HCT116 (cell line): ENCODE measurements around the gene C5orf63. TPM values are rescaled to one million over a fixed set of nuclear protein-coding genes. Genes with fewer than 3 reads are reported as not detected.

Source experiments
- ATAC-seq: fragments of 200-7000 bp; cut with Tn5 transposase; 2 replicates; pipeline ENCODE4 v1.9.1; 2020; ENCODE audit warnings: mild to moderate bottlenecking, moderate library complexity
- BruUV-seq: library from RNA; stranded (reverse); fragments of 400-500 nt; replicated peaks from 2 replicates; lab custom pipeline; 2021; lab: Mats Ljungman, UMichigan
- CTCF ChIA-PET: fragments of 300-600 bp; sonication (Branson Sonifier 250); formaldehyde crosslinking; loops from one replicate; lab custom pipeline; 2021; ENCODE audit warnings: antibody characterized with exemption; lab: Charles Lee
- POLR2A ChIA-PET: fragments of 300-600, 350-600 bp; sonication (Branson Sonifier 250); formaldehyde crosslinking; loops from one replicate; lab custom pipeline; 2021; ENCODE audit warnings: antibody characterized with exemption; lab: Charles Lee
- RAD21 ChIA-PET, 2 experiments: fragments of 300-600 bp; sonication (Branson Sonifier 250); formaldehyde crosslinking; loops; one replicate each; lab custom pipeline; 2023; ENCODE audit warnings: low total read pairs in 2 of 2; ENCODE audit not compliant: uncharacterized antibody in 2 of 2, unreplicated experiment in 2 of 2, low non-redundant PET in 1 of 2; lab: Charles Lee
- DNase-seq: peaks from one replicate; pipeline ENCODE4 v3.0.0-alpha.2; 2010; ENCODE audit warnings: low read depth, low spot score
- H2AFZ ChIP-seq: fragments of 200-600 bp; shearing (Covaris generic), sonication (generic); 2 replicates; pipeline ENCODE4 v1.6.1; 2017; ENCODE audit warnings: low read depth, mixed run types, mixed read lengths, antibody characterized with exemption, low read length; ENCODE audit not compliant: poor library complexity, severe bottlenecking
- H3K27ac ChIP-seq: 2 replicates; pipeline ENCODE4 v1.5.1; 2012; ENCODE audit warnings: low read depth, low read length
- H3K27me3 ChIP-seq: fragments of 200-600 bp; sonication (generic); 2 replicates; pipeline ENCODE4 v1.6.1; 2016; ENCODE audit warnings: mixed run types, low read length, mixed read lengths; ENCODE audit not compliant: insufficient read depth
- H3K36me3 ChIP-seq, 2 experiments: fragments of 200-500 bp in 1 of 2; fragments of 200-600 bp in 1 of 2; sonication (Bioruptor generic) in 1 of 2; sonication (generic) in 1 of 2; 2 replicates each; pipeline versions ENCODE4 v1.5.1 to v1.6.1; 2014 to 2016; ENCODE audit warnings: low read length in 2 of 2, inconsistent platforms in 1 of 2, mixed read lengths in 1 of 2, mixed run types in 1 of 2; ENCODE audit not compliant: insufficient read depth in 2 of 2, control insufficient read depth in 1 of 2
- H3K4me1 ChIP-seq, 2 experiments: fragments of 200-600 bp in 1 of 2; sonication (generic) in 1 of 2; 2 replicates each; pipeline versions ENCODE4 v1.5.1 to v1.6.1; 2012 to 2017; ENCODE audit warnings: low read length in 2 of 2, inconsistent platforms in 1 of 2, mild to moderate bottlenecking in 1 of 2, mixed read lengths in 1 of 2, mixed run types in 1 of 2, moderate library complexity in 1 of 2; ENCODE audit not compliant: insufficient read depth in 2 of 2, control insufficient read depth in 1 of 2
- H3K4me2 ChIP-seq: fragments of 200-600 bp; sonication (generic); 2 replicates; pipeline ENCODE4 v1.6.1; 2017; ENCODE audit warnings: mixed run types, low read length, mixed read lengths
- H3K4me3 ChIP-seq, 2 experiments: fragments of 200-600 bp in 1 of 2; sonication (generic) in 1 of 2; replicated peaks in 1 of 2; 2 replicates each; pipeline ENCODE4 v1.5.1; 2011 to 2016; ENCODE audit warnings: low read length in 2 of 2, control low read depth in 1 of 2, low read depth in 1 of 2, mild to moderate bottlenecking in 1 of 2, mixed read lengths in 1 of 2, mixed run types in 1 of 2
- H3K79me2 ChIP-seq: fragments of 200-600 bp; sonication (generic); 2 replicates; pipeline ENCODE4 v1.6.1; 2017; ENCODE audit warnings: mild to moderate bottlenecking, mixed run types, low read length, moderate library complexity, mixed read lengths; ENCODE audit not compliant: insufficient read depth
- H3K9ac ChIP-seq: fragments of 200-600 bp; sonication (generic); 2 replicates; pipeline ENCODE4 v1.6.1; 2016; ENCODE audit warnings: low read length, mixed read lengths
- H3K9me2 ChIP-seq: fragments of 200-600 bp; sonication (generic), shearing (Covaris generic); 2 replicates; pipeline ENCODE4 v1.6.1; 2017; ENCODE audit warnings: mixed run types, mild to moderate bottlenecking, moderate library complexity; ENCODE audit not compliant: insufficient read depth
- H3K9me3 ChIP-seq, 2 experiments: fragments of 200-500 bp in 1 of 2; fragments of 200-600 bp in 1 of 2; sonication (Bioruptor generic) in 1 of 2; sonication (generic) in 1 of 2; 2 replicates each; pipeline ENCODE4 v1.6.1; 2014 to 2017; ENCODE audit warnings: low read length in 2 of 2, mixed read lengths in 2 of 2, inconsistent platforms in 1 of 2, low read depth in 1 of 2, mild to moderate bottlenecking in 1 of 2, mixed run types in 1 of 2, moderate library complexity in 1 of 2; ENCODE audit not compliant: control insufficient read depth in 1 of 2, insufficient read depth in 1 of 2
- H4K20me1 ChIP-seq: fragments of 200-600 bp; sonication (generic), shearing (Covaris generic); 2 replicates; pipeline ENCODE4 v1.6.1; 2017; ENCODE audit warnings: mixed run types, mild to moderate bottlenecking, moderate library complexity; ENCODE audit not compliant: insufficient read depth
- CEBPB ChIP-seq: IDR thresholded peaks from 2 replicates; pipeline ENCODE4 v1.6.1; 2012; ENCODE audit warnings: low read depth
- EZH2phosphoT487 ChIP-seq: fragments of 200-600 bp; IDR thresholded peaks from 2 replicates; pipeline ENCODE4 v1.6.1; 2018; ENCODE audit warnings: antibody characterized with exemption, borderline replicate concordance
- POLR2A ChIP-seq: IDR thresholded peaks from 2 replicates; pipeline ENCODE4 v1.7.0; 2011; ENCODE audit warnings: borderline replicate concordance; ENCODE audit not compliant: insufficient read depth, insufficient read length; ENCODE audit errors: extremely low read depth
- POLR2AphosphoS5 ChIP-seq: IDR thresholded peaks from 2 replicates; pipeline ENCODE4 v1.6.1; 2011; ENCODE audit warnings: mild to moderate bottlenecking, low read depth, low read length, moderate library complexity
- RAD21 ChIP-seq: IDR thresholded peaks from 2 replicates; pipeline ENCODE4 v1.6.1; 2012; ENCODE audit warnings: low read depth, mild to moderate bottlenecking
- SIN3A ChIP-seq: IDR thresholded peaks from 2 replicates; pipeline ENCODE4 v1.6.1; 2012; ENCODE audit warnings: low read depth
- SP1 ChIP-seq: IDR thresholded peaks from 2 replicates; pipeline ENCODE4 v1.6.1; 2012; ENCODE audit warnings: low read depth
- SRF ChIP-seq: IDR thresholded peaks from 2 replicates; pipeline ENCODE4 v1.6.1; 2012; ENCODE audit warnings: low read depth
- TCF7L2 ChIP-seq: IDR thresholded peaks from 2 replicates; pipeline ENCODE4 v1.7.0; 2011; ENCODE audit warnings: borderline replicate concordance, inconsistent platforms; ENCODE audit not compliant: insufficient read depth, insufficient read length; ENCODE audit errors: extremely low read depth
- ZFX ChIP-seq: fragments of 450-650 bp; IDR thresholded peaks from 2 replicates; pipeline ENCODE4 v1.6.1; 2017
- ZNF274 ChIP-seq: fragments of 200-500 bp; sonication (Bioruptor generic); IDR thresholded peaks from 2 replicates; pipeline ENCODE4 v1.6.1; 2014; ENCODE audit warnings: mild to moderate bottlenecking, low read depth, low read length, inconsistent platforms
- intact Hi-C: fragments of 100-400 bp; cut with micrococcal nuclease; formaldehyde crosslinking; loops from 2 replicates; pipeline ENCODE4 v1.10.0; 2022
- total RNA-seq: library from RNA; stranded (reverse); gene quantifications from one replicate; pipeline ENCODE4 v1.2.1, GENCODE V29; 2021; ENCODE audit not compliant: unreplicated experiment
- TF ChIP-seq, protein P1 (sequence below): IDR thresholded peaks from 2 replicates; pipeline ENCODE4 v1.6.1; 2012
- TF ChIP-seq, protein P2 (sequence below): IDR thresholded peaks from 2 replicates; pipeline ENCODE4 v1.6.1; 2011; ENCODE audit warnings: mild to moderate bottlenecking, low read length, moderate library complexity; ENCODE audit not compliant: insufficient replicate concordance; ENCODE audit errors: extremely low read depth

C5orf63 gene
- total RNA-seq, 1 experiment from 2014 or later = 4.4 TPM

DNA sequence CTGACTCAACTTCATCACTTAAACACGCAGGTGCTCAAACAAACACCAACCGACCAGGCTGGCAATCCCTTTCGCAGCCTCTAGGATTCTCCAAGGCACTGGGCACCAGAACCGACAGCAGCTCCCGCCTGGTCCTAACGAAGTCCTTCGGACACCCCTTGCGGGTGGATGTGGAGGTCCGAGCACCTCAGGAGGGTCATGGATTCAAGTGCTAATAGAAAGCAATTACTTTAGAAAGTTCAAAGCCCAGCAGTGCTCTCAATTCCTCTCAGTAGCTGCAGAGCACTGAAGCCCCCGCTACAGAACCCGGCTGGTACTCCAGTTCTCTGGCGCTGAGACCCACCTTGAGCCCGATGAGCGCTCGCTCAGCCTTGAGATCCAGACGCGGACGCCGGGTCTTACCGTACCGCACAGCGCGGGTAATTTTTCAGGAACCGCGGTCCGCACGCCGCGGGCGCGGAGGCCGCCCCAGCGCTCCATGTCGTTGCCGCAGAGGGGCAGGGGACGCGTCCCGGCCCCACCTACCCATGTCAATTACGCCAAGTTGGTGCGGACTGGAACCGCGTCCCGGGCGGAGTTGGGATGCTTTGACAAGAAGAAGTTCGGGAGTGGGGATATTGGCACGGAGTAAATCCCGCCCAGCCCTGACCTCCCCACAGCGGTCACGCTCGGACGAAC lies 43.6 kb downstream of the C5orf63 start (continued):
- TF ChIP-seq ZNF274 = no peak

DNA sequence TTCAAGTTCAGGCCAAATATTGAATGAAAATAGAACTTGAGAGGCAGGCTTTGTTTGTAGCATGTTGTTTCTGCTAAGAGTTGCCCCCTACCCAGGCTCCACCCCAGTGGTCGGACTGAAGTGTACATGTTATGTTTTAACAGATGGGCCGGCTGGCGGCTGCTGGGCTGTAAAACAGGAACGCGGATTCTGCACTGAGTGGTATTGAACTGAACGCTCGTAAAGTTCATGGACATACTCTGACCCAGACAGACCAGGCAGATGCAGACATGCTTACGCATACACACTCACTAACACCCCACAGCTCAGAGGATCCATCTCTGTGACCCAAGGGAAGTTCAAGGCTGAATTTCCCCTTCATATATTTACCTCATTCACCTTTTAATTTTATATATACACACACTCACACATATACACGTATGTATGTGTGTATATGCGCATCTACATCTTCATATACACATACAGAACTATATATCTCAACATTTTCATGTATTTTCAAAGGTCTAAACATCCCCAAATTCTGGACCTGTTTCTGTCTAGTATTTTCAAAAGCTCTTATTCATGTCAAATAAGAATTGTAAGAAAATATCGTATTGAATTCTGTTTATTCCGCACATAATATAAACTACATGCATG lies 44.4 kb downstream of the C5orf63 start:
- Histone ChIP-seq H3K9me3 (no peaks in the 10 kb centered on the region), H3K27ac (no peak overlapping the region), H3K36me3 (no peaks in the 10 kb centered on the region), H3K9me2 (no peaks in the 10 kb centered on the region), H4K20me1 (no peaks in the 10 kb centered on the region), H3K4me3 (peak overlapping the region; percentile 62 to 81), H3K4me1 (peaks cover 0 to 6% of the 10 kb centered on the region in 2 experiments; a peak in 1 of 4 replicates), H3K4me2 (peak overlapping the region; percentile 93), H3K79me2 (no peaks in the 10 kb centered on the region), H2AFZ (no peak overlapping the region), H3K27me3 (no peaks in the 10 kb centered on the region), H3K9ac (peak overlapping the region; percentile 62; the same call in 1 of the 2 replicates)
- TF ChIP-seq TCF7L2 = no peak
- TF ChIP-seq POLR2AphosphoS5 = no peak
- no peak for TF ChIP-seq SRF
- no peak for TF ChIP-seq ZFX
- no peak for TF ChIP-seq CEBPB
- TF ChIP-seq SIN3A = no peak
- TF ChIP-seq, protein P1, sequence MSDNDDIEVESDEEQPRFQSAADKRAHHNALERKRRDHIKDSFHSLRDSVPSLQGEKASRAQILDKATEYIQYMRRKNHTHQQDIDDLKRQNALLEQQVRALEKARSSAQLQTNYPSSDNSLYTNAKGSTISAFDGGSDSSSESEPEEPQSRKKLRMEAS = no peak
- no peak for TF ChIP-seq POLR2A
- TF ChIP-seq, protein P2, sequence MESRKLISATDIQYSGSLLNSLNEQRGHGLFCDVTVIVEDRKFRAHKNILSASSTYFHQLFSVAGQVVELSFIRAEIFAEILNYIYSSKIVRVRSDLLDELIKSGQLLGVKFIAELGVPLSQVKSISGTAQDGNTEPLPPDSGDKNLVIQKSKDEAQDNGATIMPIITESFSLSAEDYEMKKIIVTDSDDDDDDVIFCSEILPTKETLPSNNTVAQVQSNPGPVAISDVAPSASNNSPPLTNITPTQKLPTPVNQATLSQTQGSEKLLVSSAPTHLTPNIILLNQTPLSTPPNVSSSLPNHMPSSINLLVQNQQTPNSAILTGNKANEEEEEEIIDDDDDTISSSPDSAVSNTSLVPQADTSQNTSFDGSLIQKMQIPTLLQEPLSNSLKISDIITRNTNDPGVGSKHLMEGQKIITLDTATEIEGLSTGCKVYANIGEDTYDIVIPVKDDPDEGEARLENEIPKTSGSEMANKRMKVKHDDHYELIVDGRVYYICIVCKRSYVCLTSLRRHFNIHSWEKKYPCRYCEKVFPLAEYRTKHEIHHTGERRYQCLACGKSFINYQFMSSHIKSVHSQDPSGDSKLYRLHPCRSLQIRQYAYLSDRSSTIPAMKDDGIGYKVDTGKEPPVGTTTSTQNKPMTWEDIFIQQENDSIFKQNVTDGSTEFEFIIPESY = no peak
- TF ChIP-seq RAD21 = no peak
- TF ChIP-seq EZH2phosphoT487 = no peak
- no peak for TF ChIP-seq SP1
- RAD21 ChIA-PET = interaction anchor here in 1 of 2 experiments (0.6 kb wide), 1 partner anchor 28 kb away, joined by 3 read pairs; no protein-coding TSS in a partner anchor
- DNase-seq (no peak), ATAC-seq (no peak)
- CTCF ChIA-PET = no interaction called here
- POLR2A ChIA-PET = no interaction called here
- BruUV-seq = no TSS peak
- intact Hi-C loops = no loop called here
